Measurements from ENCODE around the gene WIPF3. TPM values are rescaled to one million over a fixed set of nuclear protein-coding genes. Genes with fewer than 3 reads are reported as not detected.

The WIPF3 gene
- total RNA-seq, 1 experiment from 2014 or later = 0.26 TPM

- no peaks in the 10 kb centered on the region for H3K36me3 ChIP-seq (ENCODE audit: low read depth)
- no peak overlapping the region for H3K4me2 ChIP-seq
- intact Hi-C loops (cut with micrococcal nuclease; ENCODE audit: unreplicated experiment) = no loop called here
- no TSS peak for BruUV-seq (replicated peaks)
- POLR2A ChIA-PET (ENCODE audit: unreplicated experiment) = no interaction called here
- H3K4me3 ChIP-seq = no peak overlapping the region
- DNase-seq = no peak
- CTCF ChIA-PET = no interaction called here
- peaks cover 2% of the 10 kb centered on the region; the same call in 1 of the 2 replicates for H3K4me1 ChIP-seq (replicated peaks; ENCODE audit: insufficient read depth)
- no peaks in the 10 kb centered on the region for H3K9me2 ChIP-seq (ENCODE audit: insufficient read depth)
- no peaks in the 10 kb centered on the region for H4K20me1 ChIP-seq (ENCODE audit: insufficient read depth)
- no peaks in the 10 kb centered on the region for H3F3A ChIP-seq (ENCODE audit: insufficient read depth, low read depth)
- H3K27me3 ChIP-seq (ENCODE audit: insufficient read depth, low read depth) = no peaks in the 10 kb centered on the region
- no peaks in the 10 kb centered on the region for H3K9me3 ChIP-seq (ENCODE audit: insufficient read depth, low read depth)
- TF ChIP-seq EZH2 (IDR thresholded peaks at IDR 0.05; ENCODE audit: low read depth) = no peak
- H3K79me2 ChIP-seq (ENCODE audit: low read depth) = no peaks in the 10 kb centered on the region
- H3K27ac ChIP-seq = no peak overlapping the region
- no peak overlapping the region for H2AFZ ChIP-seq
These were observed 53.9 kb downstream of the WIPF3 start for GRCh38 chr7:29860186-29860585.

GRCh38 chr7:29861884-29862283, 55.6 kb downstream of the WIPF3 start:
- Histone ChIP-seq H3F3A (ENCODE audit: insufficient read depth, low read depth) (no peaks in the 10 kb centered on the region), H3K9me2 (ENCODE audit: insufficient read depth) (no peaks in the 10 kb centered on the region), H3K4me2 (no peak overlapping the region), H3K79me2 (ENCODE audit: low read depth) (no peaks in the 10 kb centered on the region), H3K27ac (no peak overlapping the region), H3K4me1 (replicated peaks; ENCODE audit: insufficient read depth) (no peaks in the 10 kb centered on the region), H3K4me3 (no peak overlapping the region), H4K20me1 (ENCODE audit: insufficient read depth) (no peaks in the 10 kb centered on the region), H3K27me3 (ENCODE audit: insufficient read depth, low read depth) (no peaks in the 10 kb centered on the region), H2AFZ (no peak overlapping the region), H3K36me3 (ENCODE audit: low read depth) (no peaks in the 10 kb centered on the region), H3K9me3 (ENCODE audit: insufficient read depth, low read depth) (no peaks in the 10 kb centered on the region)
- intact Hi-C loops (cut with micrococcal nuclease; ENCODE audit: unreplicated experiment) = no loop called here
- no TSS peak for BruUV-seq (replicated peaks)
- ChIA-PET POLR2A (ENCODE audit: unreplicated experiment) (no interaction called here), CTCF (no interaction called here)
- TF ChIP-seq CTCF (conservative IDR thresholded peaks at IDR 0.05) = no peak
- TF ChIP-seq EZH2 (IDR thresholded peaks at IDR 0.05; ENCODE audit: low read depth) = no peak
- DNase-seq = no peak

DNA sequence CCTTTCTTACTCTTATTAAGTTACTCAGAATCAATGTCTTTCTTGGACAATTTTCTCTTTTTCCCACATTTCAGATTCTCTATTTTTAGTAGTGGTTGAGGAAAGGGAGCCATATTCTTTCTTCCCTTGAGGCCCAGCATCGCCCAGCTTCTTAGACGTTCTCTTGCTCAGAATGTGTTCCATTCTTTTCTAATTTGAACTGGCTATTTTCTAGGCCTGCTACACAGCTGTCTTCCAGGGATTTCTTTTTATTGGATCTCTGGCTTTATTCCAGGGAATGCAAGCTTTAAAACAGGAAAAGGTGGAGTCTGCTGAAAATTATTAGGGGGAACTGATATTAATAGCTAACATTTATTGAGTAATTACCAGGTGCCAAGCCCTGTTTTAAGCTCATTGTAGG, 58.3 kb downstream of the WIPF3 start:
- no peak overlapping the region for H3K4me3 ChIP-seq
- no peaks in the 10 kb centered on the region for H3K9me3 ChIP-seq (ENCODE audit: insufficient read depth, low read depth)
- no TSS peak for BruUV-seq (replicated peaks)
- CTCF ChIA-PET = no interaction called here
- intact Hi-C loops (cut with micrococcal nuclease; ENCODE audit: unreplicated experiment) = no loop called here
- no peaks in the 10 kb centered on the region for H3K27me3 ChIP-seq (ENCODE audit: insufficient read depth, low read depth)
- no peaks in the 10 kb centered on the region for H4K20me1 ChIP-seq (ENCODE audit: insufficient read depth)
- H3K27ac ChIP-seq = no peak overlapping the region
- no peaks in the 10 kb centered on the region for H3F3A ChIP-seq (ENCODE audit: insufficient read depth, low read depth)
- H3K9me2 ChIP-seq (ENCODE audit: insufficient read depth) = no peaks in the 10 kb centered on the region
- no peaks in the 10 kb centered on the region for H3K36me3 ChIP-seq (ENCODE audit: low read depth)
- H3K79me2 ChIP-seq (ENCODE audit: low read depth) = no peaks in the 10 kb centered on the region
- DNase-seq = no peak
- no peaks in the 10 kb centered on the region for H3K4me1 ChIP-seq (replicated peaks; ENCODE audit: insufficient read depth)
- H2AFZ ChIP-seq = no peak overlapping the region
- H3K4me2 ChIP-seq = no peak overlapping the region
- TF ChIP-seq EZH2 (IDR thresholded peaks at IDR 0.05; ENCODE audit: low read depth) = no peak
- TF ChIP-seq CTCF (conservative IDR thresholded peaks at IDR 0.05) = no peak
- POLR2A ChIA-PET (ENCODE audit: unreplicated experiment) = no interaction called here

- Histone ChIP-seq H3K27ac (no peak overlapping the region), H3K36me3 (ENCODE audit: low read depth) (no peaks in the 10 kb centered on the region), H2AFZ (no peak overlapping the region), H3K9me2 (ENCODE audit: insufficient read depth) (no peaks in the 10 kb centered on the region), H3K4me2 (no peak overlapping the region), H3K4me3 (no peak overlapping the region), H3K4me1 (replicated peaks; ENCODE audit: insufficient read depth) (no peaks in the 10 kb centered on the region), H3K27me3 (ENCODE audit: insufficient read depth, low read depth) (no peaks in the 10 kb centered on the region), H3K9me3 (ENCODE audit: insufficient read depth, low read depth) (no peaks in the 10 kb centered on the region), H3F3A (ENCODE audit: insufficient read depth, low read depth) (no peaks in the 10 kb centered on the region), H3K79me2 (ENCODE audit: low read depth) (no peaks in the 10 kb centered on the region), H4K20me1 (ENCODE audit: insufficient read depth) (no peaks in the 10 kb centered on the region)
- POLR2A ChIA-PET (ENCODE audit: unreplicated experiment) = no interaction called here
- DNase-seq = no peak
- TF ChIP-seq CTCF (conservative IDR thresholded peaks at IDR 0.05) = no peak
- no peak for TF ChIP-seq EZH2 (IDR thresholded peaks at IDR 0.05; ENCODE audit: low read depth)
- BruUV-seq (replicated peaks) = no TSS peak
- CTCF ChIA-PET = no interaction called here
- intact Hi-C loops (cut with micrococcal nuclease; ENCODE audit: unreplicated experiment) = no loop called here
These were observed 59.2 kb downstream of the WIPF3 start for GRCh38 chr7:29865526-29865925.
